Measurements from ENCODE around the gene CCDC12.
A peak's percentile ranks its signal among the peaks of the same experiment; 100 is the strongest.
"Not testable (repeated sequence)": the region's sequence is repeated elsewhere in the genome, so short reads cannot be mapped to it uniquely, and the experiment has no call there.

Gene CCDC12

GRCh38 chr3:46978985-46979944 lies 2.7 kb upstream of the CCDC12 start, which contains the start of gene NBEAL2:
NBEAL2 (plus strand) TSS chr3:46979666; CDS start chr3:46979862, 196 bp downstream.
- DNase-seq, result peak; percentile 84

GRCh38 chr3:46978381-46978780 lies 1.8 kb upstream of the CCDC12 start:
- no peak for DNase-seq

- DNase-seq, result no peak
Observed at GRCh38 chr3:46977811-46978195, 1.3 kb upstream of the CCDC12 start.

DNA sequence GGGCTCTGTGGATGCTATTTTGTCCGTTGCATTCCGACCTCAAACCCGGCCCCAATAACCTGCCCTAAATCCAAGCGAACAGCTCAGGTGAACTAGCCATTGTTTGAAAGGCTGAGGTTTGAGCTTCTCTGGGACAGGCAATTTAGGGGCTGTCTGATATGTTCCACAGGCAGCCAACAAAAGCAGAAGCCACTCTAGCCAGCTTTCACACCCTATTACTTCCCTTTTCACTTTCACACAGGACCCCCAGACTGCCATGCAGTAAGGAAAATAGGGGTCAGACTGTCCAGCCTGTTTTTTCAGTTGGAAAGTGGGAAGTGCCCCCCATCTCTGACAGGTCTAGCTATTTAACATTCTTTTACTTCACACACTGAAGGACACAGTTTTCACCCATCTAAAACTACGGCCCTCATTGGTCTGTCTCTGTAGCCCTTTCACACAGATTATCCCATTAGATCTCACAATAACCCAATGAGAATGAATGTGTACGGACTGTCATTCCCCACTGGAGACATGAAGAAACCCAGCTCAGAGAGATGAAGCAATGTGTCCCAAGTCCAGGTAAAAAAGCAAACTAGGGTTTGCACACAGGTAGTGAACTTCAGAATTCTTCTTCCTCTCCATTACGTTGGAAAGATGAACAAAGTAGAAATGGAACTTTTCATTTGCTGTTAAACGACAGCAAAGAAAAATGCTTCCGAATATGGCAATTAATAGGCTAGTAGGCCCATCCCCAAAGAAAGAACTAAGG lies 1.9 kb downstream of the CCDC12 start:
- no peak for DNase-seq

DNA sequence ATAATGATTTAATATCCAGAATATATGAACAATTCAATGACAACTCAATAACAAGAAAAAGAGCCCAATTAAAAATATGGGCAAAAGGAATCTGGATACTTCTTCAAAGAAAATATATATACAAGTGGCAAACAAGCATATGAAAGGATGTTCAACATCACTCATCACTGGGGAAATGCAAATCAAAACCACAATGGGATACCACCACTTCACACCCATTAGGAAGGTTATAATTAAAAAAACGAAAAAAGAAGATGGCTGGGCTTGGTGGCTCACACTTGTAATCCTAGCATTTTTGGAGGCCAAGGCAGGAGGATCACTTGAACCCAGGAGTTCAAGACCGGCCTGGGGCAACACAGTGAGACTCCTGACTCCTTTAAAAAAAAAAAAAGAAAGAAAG lies 4.1 kb downstream of the CCDC12 start:
- DNase-seq, result no peak

DNA sequence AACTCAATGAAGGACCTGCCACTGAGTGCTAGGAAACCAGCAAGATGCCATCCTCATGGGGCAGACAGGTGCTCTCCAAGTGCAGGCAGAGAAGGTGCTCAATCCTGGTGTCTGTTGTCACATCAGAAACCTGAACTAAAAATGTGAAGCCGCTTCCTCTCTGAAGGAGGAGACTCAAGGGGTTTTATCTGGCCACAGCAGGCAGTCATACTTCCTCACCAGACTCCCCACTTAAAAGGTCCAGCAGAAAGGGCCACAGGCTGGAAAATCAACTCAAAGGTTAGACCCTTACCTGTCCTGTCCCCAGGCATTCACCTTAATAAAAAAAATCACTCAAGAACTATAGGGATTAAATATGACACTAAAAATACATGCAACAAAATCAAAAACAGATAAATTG lies 4.8 kb downstream of the CCDC12 start:
- no peak for DNase-seq

- DNase-seq, result no peak
Observed at GRCh38 chr3:46971151-46971550, 5.4 kb downstream of the CCDC12 start.

GRCh38 chr3:46970391-46971091 lies 6.0 kb downstream of the CCDC12 start:
- no peak for DNase-seq

GRCh38 chr3:46968783-46969428 lies 7.6 kb downstream of the CCDC12 start:
- no peak for DNase-seq

- DNase-seq, result no peak
Observed at GRCh38 chr3:46966811-46967210, 9.7 kb downstream of the CCDC12 start.

GRCh38 chr3:46965151-46965550 lies 11.4 kb downstream of the CCDC12 start:
- DNase-seq, result no peak

DNA sequence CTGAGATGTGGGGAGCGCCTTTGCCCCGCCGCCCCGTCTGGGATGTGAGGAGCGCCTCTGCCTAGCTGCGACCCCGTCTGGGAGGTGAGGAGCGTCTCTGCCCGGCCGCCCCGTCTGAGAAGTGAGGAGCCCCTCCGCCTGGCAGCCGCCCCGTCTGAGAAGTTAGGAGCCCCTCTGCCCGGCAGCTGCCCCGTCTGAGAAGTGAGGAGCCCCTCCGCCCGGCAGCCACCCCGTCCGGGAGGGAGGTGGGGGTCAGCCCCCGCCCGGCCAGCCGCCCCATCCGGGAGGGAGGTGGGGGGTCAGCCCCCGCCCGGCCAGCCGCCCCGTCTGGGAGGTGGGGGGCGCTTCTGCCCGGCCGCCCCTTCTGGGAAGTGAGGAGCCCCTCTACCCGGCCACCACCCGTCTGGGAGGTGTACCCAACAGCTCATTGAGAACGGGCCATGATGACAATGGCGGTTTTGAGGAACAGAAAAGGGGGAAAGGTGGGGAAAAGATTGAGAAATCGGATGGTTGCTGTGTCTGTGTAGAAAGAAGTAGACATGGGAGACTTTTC lies 12.4 kb downstream of the CCDC12 start:
- not testable (repeated sequence) for DNase-seq

DNA sequence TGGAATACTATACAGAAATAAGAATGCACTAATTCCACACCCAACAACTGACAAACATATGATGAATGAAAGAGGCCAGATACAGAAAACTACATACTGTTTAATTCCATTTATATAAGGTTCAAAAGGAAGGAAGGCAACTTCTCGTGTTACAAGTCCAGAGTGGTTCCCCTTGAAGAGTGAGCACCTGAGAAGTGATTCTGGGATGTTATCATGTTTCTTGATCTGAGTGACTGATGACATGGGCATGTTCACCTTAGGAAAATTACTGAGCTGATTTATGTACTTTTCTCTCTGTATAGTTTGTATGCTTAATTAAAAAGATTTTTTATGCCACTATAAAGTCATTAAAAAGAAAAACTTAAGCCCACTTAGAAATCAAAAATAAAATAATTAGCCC lies 13.6 kb downstream of the CCDC12 start:
- DNase-seq, result no peak

DNA sequence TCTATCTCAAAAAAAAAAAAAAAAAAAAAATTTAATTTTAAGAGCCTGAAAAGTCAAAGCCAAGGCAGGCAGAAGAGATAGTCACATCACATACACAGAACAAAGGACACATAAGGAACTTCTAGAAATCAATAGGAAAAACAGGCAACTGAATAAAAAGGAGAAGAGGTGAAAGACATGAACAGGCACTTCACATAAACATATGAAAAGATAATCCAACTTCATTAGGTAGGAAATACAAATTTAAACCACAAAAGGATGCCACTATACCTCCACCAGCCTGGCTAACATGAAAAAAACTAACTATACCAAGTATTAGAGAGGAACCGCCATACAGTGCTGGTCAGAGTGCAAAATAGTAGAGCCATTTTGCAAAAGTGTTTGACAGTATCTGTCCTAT lies 14.1 kb downstream of the CCDC12 start:
- DNase-seq, result no peak

- DNase-seq, result no peak
Observed at GRCh38 chr3:46960835-46961234, 15.7 kb downstream of the CCDC12 start.

DNA sequence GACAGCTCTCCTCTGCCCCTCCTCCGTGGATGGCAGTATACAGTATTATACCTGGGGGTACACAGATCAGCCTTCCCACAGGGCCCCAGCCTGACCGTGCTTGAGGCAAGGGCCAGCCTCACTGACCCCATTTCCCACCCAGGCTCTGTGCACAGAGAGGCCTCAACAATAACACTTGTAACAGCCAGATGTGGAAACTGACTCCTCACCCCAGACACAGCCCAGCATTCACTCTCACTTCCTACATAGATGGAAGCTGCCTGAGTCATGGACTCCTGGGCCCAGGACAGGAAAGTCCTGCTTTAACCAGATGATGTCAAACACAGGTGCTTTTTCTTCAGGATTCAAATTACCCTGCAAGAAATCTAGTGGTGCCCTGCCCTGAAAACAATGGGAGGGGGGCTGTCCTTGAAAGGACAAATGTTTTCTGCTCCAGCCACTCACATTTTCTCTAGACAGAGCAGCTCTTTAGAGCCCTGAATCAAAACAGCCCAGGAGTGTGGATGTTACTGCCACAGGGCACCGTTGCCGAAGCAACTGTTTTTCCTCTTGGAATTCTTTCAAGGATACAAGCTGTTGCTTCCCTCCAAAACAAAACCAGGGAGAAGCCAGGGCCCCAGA lies 16.4 kb downstream of the CCDC12 start:
- no peak for DNase-seq

DNA sequence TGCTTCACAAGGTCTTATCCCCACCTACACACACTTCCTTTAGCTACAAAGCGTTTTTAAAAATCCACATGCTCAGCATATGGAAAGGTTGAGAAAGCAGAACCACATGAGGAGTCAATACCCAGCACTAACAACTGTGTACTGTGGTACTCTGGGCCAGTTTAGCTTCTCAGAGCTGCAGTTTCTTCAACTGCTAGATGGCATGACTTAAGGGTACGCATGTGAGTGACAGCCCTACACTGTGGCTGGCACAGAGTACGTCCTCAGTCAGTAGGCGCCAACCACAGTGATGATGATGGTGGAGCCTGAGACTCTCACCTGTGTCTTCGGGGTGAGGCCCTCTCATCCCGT lies 17.4 kb downstream of the CCDC12 start:
- DNase-seq, result no peak

- no peak for DNase-seq
Observed at GRCh38 chr3:46958467-46959160, 17.9 kb downstream of the CCDC12 start.

GRCh38 chr3:46957092-46957820 lies 19.3 kb downstream of the CCDC12 start:
- no peak for DNase-seq

GRCh38 chr3:46955801-46956259 lies 20.7 kb downstream of the CCDC12 start:
- no peak for DNase-seq

- no peak for DNase-seq
Observed at GRCh38 chr3:46955157-46955556, 21.4 kb downstream of the CCDC12 start.
